ENCODE results near the gene SLC22A12. TPM values are rescaled to one million over a fixed set of nuclear protein-coding genes. Genes with fewer than 3 reads are reported as not detected.

Gene SLC22A12
- total RNA-seq, 2 experiments from 2014 or later: not detected

GRCh38 chr11:64607381-64607985 is 16.5 kb downstream of the SLC22A12 start:
- CTCF ChIA-PET: no interaction called here

GRCh38 chr11:64608046-64608445 is 17.0 kb downstream of the SLC22A12 start:
- Mint-ChIP-seq H3K4me3 (no peak overlapping the region), H3K4me1 (peaks cover 9% of the 10 kb centered on the region), H3K27ac (no peak overlapping the region), H3K27me3 (no peaks in the 10 kb centered on the region), H3K9me3 (no peaks in the 10 kb centered on the region), H3K36me3 (ENCODE audit: low read depth) (no peaks in the 10 kb centered on the region)
- DNase-seq: no peak
- POLR2A ChIA-PET: no interaction called here
- CTCF ChIA-PET: no interaction called here

More at GRCh38 chr11:64607381-64607985, 16.5 kb downstream of the SLC22A12 start:
- no peak for DNase-seq
- Mint-ChIP-seq H3K4me1 (peaks cover 9% of the 10 kb centered on the region), H3K27ac (no peak overlapping the region), H3K4me3 (no peak overlapping the region), H3K36me3 (ENCODE audit: low read depth) (no peaks in the 10 kb centered on the region), H3K9me3 (no peaks in the 10 kb centered on the region), H3K27me3 (no peaks in the 10 kb centered on the region)
- POLR2A ChIA-PET: no interaction called here

- Mint-ChIP-seq H3K4me1 (peaks cover 9% of the 10 kb centered on the region), H3K27me3 (no peaks in the 10 kb centered on the region)
- CTCF ChIA-PET: no interaction called here
These were observed 17.6 kb downstream of the SLC22A12 start for GRCh38 chr11:64608636-64609035.

GRCh38 chr11:64609436-64610047 is 18.5 kb downstream of the SLC22A12 start:
- Mint-ChIP-seq H3K27ac (no peak overlapping the region), H3K4me3 (no peak overlapping the region), H3K36me3 (ENCODE audit: low read depth) (no peaks in the 10 kb centered on the region), H3K4me1 (peaks cover 9% of the 10 kb centered on the region), H3K9me3 (no peaks in the 10 kb centered on the region), H3K27me3 (no peaks in the 10 kb centered on the region)
- DNase-seq: no peak
- ChIA-PET POLR2A (no interaction called here), CTCF (interaction anchor here (1.3 kb wide), 1 partner anchor 160 kb away, joined by 4 read pairs; no protein-coding TSS in a partner anchor)

More at GRCh38 chr11:64608636-64609035, 17.6 kb downstream of the SLC22A12 start:
- Mint-ChIP-seq H3K9me3 (no peaks in the 10 kb centered on the region), H3K4me3 (no peak overlapping the region), H3K36me3 (ENCODE audit: low read depth) (no peaks in the 10 kb centered on the region), H3K27ac (no peak overlapping the region)
- no peak for DNase-seq
- POLR2A ChIA-PET: no interaction called here

- no peak overlapping the region for H3K27ac Mint-ChIP-seq
- POLR2A ChIA-PET: no interaction called here
- DNase-seq: no peak
- CTCF ChIA-PET: interaction anchor here (1.3 kb wide), 1 partner anchor 161 kb away, joined by 4 read pairs; no protein-coding TSS in a partner anchor
- H3K27me3 Mint-ChIP-seq: no peaks in the 10 kb centered on the region
- H3K4me1 Mint-ChIP-seq: peaks cover 9% of the 10 kb centered on the region
- no peaks in the 10 kb centered on the region for H3K36me3 Mint-ChIP-seq (ENCODE audit: low read depth)
- no peak overlapping the region for H3K4me3 Mint-ChIP-seq
- no peaks in the 10 kb centered on the region for H3K9me3 Mint-ChIP-seq
These were observed 19.6 kb downstream of the SLC22A12 start for GRCh38 chr11:64610596-64610995.

GRCh38 chr11:64611176-64611575 is 20.2 kb downstream of the SLC22A12 start:
- no peak overlapping the region for H3K27ac Mint-ChIP-seq

GRCh38 chr11:64611869-64612646 is 21.0 kb downstream of the SLC22A12 start:
- Mint-ChIP-seq H3K4me3 (no peak overlapping the region), H3K4me1 (peaks cover 9% of the 10 kb centered on the region), H3K27me3 (no peaks in the 10 kb centered on the region), H3K36me3 (ENCODE audit: low read depth) (no peaks in the 10 kb centered on the region), H3K27ac (no peak overlapping the region), H3K9me3 (no peaks in the 10 kb centered on the region)
- POLR2A ChIA-PET: no interaction called here
- DNase-seq: no peak
- CTCF ChIA-PET: no interaction called here

More at GRCh38 chr11:64611176-64611575, 20.2 kb downstream of the SLC22A12 start:
- no peaks in the 10 kb centered on the region for H3K27me3 Mint-ChIP-seq
- DNase-seq: no peak
- H3K9me3 Mint-ChIP-seq: no peaks in the 10 kb centered on the region
- ChIA-PET CTCF (no interaction called here), POLR2A (no interaction called here)
- no peaks in the 10 kb centered on the region for H3K36me3 Mint-ChIP-seq (ENCODE audit: low read depth)
- H3K4me1 Mint-ChIP-seq: peaks cover 9% of the 10 kb centered on the region
- no peak overlapping the region for H3K4me3 Mint-ChIP-seq

GRCh38 chr11:64613648-64614047 is 22.6 kb downstream of the SLC22A12 start:
- no peak for DNase-seq
- Mint-ChIP-seq H3K27me3 (no peaks in the 10 kb centered on the region), H3K9me3 (no peaks in the 10 kb centered on the region), H3K36me3 (ENCODE audit: low read depth) (no peaks in the 10 kb centered on the region), H3K4me3 (no peak overlapping the region), H3K27ac (no peak overlapping the region), H3K4me1 (peaks cover 9% of the 10 kb centered on the region)
- ChIA-PET POLR2A (no interaction called here), CTCF (no interaction called here)

- Mint-ChIP-seq H3K9me3 (no peaks in the 10 kb centered on the region), H3K4me1 (peaks cover 9% of the 10 kb centered on the region), H3K4me3 (no peak overlapping the region), H3K27ac (no peak overlapping the region), H3K27me3 (no peaks in the 10 kb centered on the region), H3K36me3 (ENCODE audit: low read depth) (no peaks in the 10 kb centered on the region)
- ChIA-PET POLR2A (no interaction called here), CTCF (interaction anchor here (0.6 kb wide), 1 partner anchor 714 kb away, joined by 3 read pairs; no protein-coding TSS in a partner anchor)
- no peak for DNase-seq
These were observed 23.9 kb downstream of the SLC22A12 start for GRCh38 chr11:64614917-64615316.

GRCh38 chr11:64616817-64617216 is 25.8 kb downstream of the SLC22A12 start:
- Mint-ChIP-seq H3K36me3 (ENCODE audit: low read depth) (no peaks in the 10 kb centered on the region), H3K27ac (no peak overlapping the region), H3K4me3 (no peak overlapping the region), H3K27me3 (no peaks in the 10 kb centered on the region), H3K9me3 (no peaks in the 10 kb centered on the region), H3K4me1 (peaks cover 13% of the 10 kb centered on the region)
- DNase-seq: no peak
- CTCF ChIA-PET: no interaction called here
- POLR2A ChIA-PET: no interaction called here

- DNase-seq: no peak
- Mint-ChIP-seq H3K36me3 (ENCODE audit: low read depth) (no peaks in the 10 kb centered on the region), H3K4me3 (no peak overlapping the region), H3K9me3 (no peaks in the 10 kb centered on the region), H3K27ac (no peak overlapping the region), H3K4me1 (peaks cover 7% of the 10 kb centered on the region), H3K27me3 (no peaks in the 10 kb centered on the region)
- POLR2A ChIA-PET: no interaction called here
- CTCF ChIA-PET: no interaction called here
These were observed 28.2 kb downstream of the SLC22A12 start for GRCh38 chr11:64619196-64619595.

GRCh38 chr11:64619811-64620380 is 28.9 kb downstream of the SLC22A12 start:
- CTCF ChIA-PET: no interaction called here
- Mint-ChIP-seq H3K36me3 (ENCODE audit: low read depth) (no peaks in the 10 kb centered on the region), H3K27ac (no peak overlapping the region)

GRCh38 chr11:64620381-64620971 is 29.5 kb downstream of the SLC22A12 start:
- Mint-ChIP-seq H3K36me3 (ENCODE audit: low read depth) (no peaks in the 10 kb centered on the region), H3K27ac (no peak overlapping the region), H3K4me3 (no peak overlapping the region), H3K27me3 (no peaks in the 10 kb centered on the region), H3K4me1 (peaks cover 7% of the 10 kb centered on the region), H3K9me3 (no peaks in the 10 kb centered on the region)
- CTCF ChIA-PET: no interaction called here
- POLR2A ChIA-PET: no interaction called here
- no peak for DNase-seq

More at GRCh38 chr11:64619811-64620380, 28.9 kb downstream of the SLC22A12 start:
- Mint-ChIP-seq H3K27me3 (no peaks in the 10 kb centered on the region), H3K9me3 (no peaks in the 10 kb centered on the region), H3K4me3 (no peak overlapping the region), H3K4me1 (peaks cover 7% of the 10 kb centered on the region)
- no peak for DNase-seq
- POLR2A ChIA-PET: no interaction called here
